SK-N-MC (cell line): ENCODE results near the gene CRYAB.

Experiments
- DNase-seq: peaks from one replicate; pipeline ENCODE4 v3.0.0-alpha.2; 2011; ENCODE audit warnings: low read depth, low spot score
- H3K27ac ChIP-seq: fragments of 200-600 bp; sonication (generic); 2 replicates; pipeline ENCODE4 v1.5.1; 2016; ENCODE audit warnings: mixed run types
- H3K36me3 ChIP-seq: fragments of 200-600 bp; sonication (generic); 2 replicates; pipeline ENCODE4 v1.6.1; 2017; ENCODE audit warnings: antibody characterized with exemption, low read length, mixed read lengths; ENCODE audit not compliant: insufficient read depth
- H3K4me3 ChIP-seq: fragments of 200-600 bp; sonication (generic); 2 replicates; pipeline ENCODE4 v1.5.1; 2016
- H3K9ac ChIP-seq: fragments of 200-600 bp; sonication (generic); 2 replicates; pipeline ENCODE4 v1.8.0; 2017; ENCODE audit warnings: mixed run types, mixed read lengths; ENCODE audit not compliant: insufficient read length
- H3K9me3 ChIP-seq: fragments of 200-600 bp; sonication (generic); 2 replicates; pipeline ENCODE4 v1.6.1; 2017; ENCODE audit warnings: low read depth, mild to moderate bottlenecking, antibody characterized with exemption, low read length, moderate library complexity, mixed read lengths
- EZH2 ChIP-seq: fragments of 200-600 bp; sonication (generic); IDR thresholded peaks from one replicate; pipeline ENCODE4 v1.6.1; 2017; ENCODE audit warnings: antibody characterized with exemption
- FOXP2 ChIP-seq: optimal IDR thresholded peaks from 2 replicates; pipeline ENCODE3; 2011; ENCODE audit warnings: mild to moderate bottlenecking, moderate library complexity; ENCODE audit not compliant: insufficient read depth; ENCODE audit errors: extremely low read length, control extremely low read depth
- POLR2AphosphoS5 ChIP-seq: IDR thresholded peaks from 2 replicates; pipeline ENCODE4 v1.6.1; 2012; ENCODE audit warnings: mild to moderate bottlenecking, low read depth, low read length, borderline replicate concordance

CRYAB gene

GRCh38 chr11:111871693-111872161, 39.8 kb downstream of the CRYAB start:
- DNase-seq, result no peak
- no peak overlapping the region for H3K27ac ChIP-seq
- peak overlapping the region; percentile 82 for H3K9ac ChIP-seq
- H3K4me3 ChIP-seq, result peak overlapping the region; percentile 95
- peaks cover 30% of the 10 kb centered on the region for H3K36me3 ChIP-seq
- H3K9me3 ChIP-seq, result no peaks in the 10 kb centered on the region
- TF ChIP-seq POLR2AphosphoS5 (no peak), EZH2 (no peak), FOXP2 (no peak)

DNA sequence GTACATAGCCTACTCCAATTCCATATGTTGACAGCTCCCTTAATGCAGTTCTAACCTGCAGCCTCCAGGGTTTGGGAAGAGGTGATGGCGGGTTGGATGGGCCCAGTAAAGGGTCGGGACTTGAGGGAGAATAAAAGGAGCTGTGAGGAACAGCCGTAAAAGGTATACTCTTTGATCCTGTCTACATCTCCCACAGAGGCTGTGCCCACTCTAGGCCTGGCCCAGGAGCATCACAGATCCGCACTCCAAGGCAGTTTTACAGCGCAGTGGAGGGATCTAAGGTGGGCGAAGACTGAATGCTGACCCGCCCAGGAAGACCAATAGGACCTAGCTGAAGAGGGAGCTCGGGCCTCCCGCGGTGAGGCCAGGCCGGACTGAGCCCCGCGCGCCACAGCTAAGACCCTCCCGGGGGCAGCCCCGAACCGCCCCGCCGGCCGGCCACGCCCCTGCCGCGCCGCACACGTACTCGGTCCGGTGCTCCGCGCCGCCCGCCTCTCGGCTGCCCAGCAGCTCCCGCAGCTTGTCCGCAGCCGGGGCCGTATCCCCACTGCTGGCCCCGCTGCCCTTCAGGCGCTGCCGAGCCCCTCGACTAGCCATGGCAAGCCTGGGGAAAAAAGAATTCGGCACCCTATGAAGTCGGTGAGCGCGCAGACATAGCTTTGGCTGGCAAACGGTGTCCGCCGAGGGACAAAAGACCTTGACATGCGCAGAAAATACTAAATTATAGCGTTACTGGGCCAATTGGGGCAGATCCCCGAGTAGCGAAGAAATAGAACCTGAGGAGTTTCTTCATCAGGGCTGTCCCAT, 40.5 kb downstream of the CRYAB start, which contains the start of gene ALG9:
Gene ALG9, minus strand, starts transcription at position 696 of the 807 bp plus-strand sequence. Its CDS starts 99 bp downstream, at position 597.
- Histone ChIP-seq H3K4me3 (peak within 1 kb of the TSS; percentile 95), H3K27ac (no peak within 1 kb of the TSS), H3K9ac (peak within 1 kb of the TSS; percentile 82), H3K9me3 (no peaks in the 10 kb centered on the region), H3K36me3 (peaks cover 24% of the 10 kb centered on the region)
- TF ChIP-seq POLR2AphosphoS5 (peak; percentile 59), EZH2 (no peak), FOXP2 (no peak)
- peak; percentile 47 for DNase-seq

- Histone ChIP-seq H3K9ac (peak overlapping the region; percentile 82), H3K9me3 (no peaks in the 10 kb centered on the region), H3K4me3 (peak overlapping the region; percentile 95), H3K27ac (no peak overlapping the region), H3K36me3 (peaks cover 20% of the 10 kb centered on the region)
- TF ChIP-seq POLR2AphosphoS5, result no peak
- TF ChIP-seq FOXP2, result no peak
- TF ChIP-seq EZH2, result no peak
- DNase-seq, result no peak
Observed at GRCh38 chr11:111870522-111870885, 41.1 kb downstream of the CRYAB start.

DNA sequence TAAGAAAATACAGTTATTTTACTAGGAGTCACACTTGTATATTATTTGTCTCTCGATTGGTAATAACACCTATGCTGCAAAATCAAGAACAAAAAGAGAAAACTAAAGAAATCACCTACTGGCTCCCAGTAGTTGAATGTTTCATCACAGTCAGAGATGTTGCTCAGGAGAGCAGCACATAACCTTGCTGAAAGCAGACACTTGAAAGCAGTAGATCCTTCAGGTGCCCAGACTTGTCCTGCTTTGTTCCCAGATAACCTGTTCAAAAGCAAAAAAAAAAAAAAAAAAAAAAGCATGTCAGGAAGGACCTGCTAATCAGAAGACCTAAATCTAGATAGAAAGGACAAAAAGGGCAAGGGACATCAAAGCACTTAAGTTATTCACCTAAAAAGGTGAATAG, 41.5 kb downstream of the CRYAB start:
- no peaks in the 10 kb centered on the region for H3K9me3 ChIP-seq
- H3K27ac ChIP-seq, result no peak overlapping the region
- peaks cover 20% of the 10 kb centered on the region for H3K36me3 ChIP-seq
- H3K9ac ChIP-seq, result no peak overlapping the region
- TF ChIP-seq EZH2 (no peak), FOXP2 (no peak), POLR2AphosphoS5 (no peak)
- H3K4me3 ChIP-seq, result peak overlapping the region; percentile 95; the same call in 1 of the 2 replicates
- DNase-seq, result no peak

DNA sequence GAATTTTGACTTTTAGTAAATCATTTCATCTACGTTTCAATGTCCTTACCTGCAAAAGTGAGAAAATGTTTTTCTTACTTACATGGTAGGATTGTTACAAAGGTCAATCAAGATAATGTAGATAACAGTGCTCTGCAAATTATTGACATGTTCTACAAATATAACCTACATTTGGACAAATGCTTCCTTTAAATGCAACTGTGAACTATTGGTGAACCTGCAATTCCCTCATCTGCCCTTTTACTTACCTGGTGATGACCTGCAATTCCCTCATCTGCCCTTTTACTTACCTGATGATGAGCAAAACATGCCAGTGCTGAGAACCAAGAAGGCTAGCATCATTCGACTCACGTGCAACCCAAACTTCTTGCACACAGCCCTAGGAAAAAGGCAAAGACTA, 51.3 kb downstream of the CRYAB start:
- TF ChIP-seq FOXP2, result no peak
- no peak for TF ChIP-seq POLR2AphosphoS5
- no peak for TF ChIP-seq EZH2

More for the DNA sequence above, 51.3 kb downstream of the CRYAB start:
- H3K27ac ChIP-seq, result no peak overlapping the region
- H3K36me3 ChIP-seq, result peaks cover 31% of the 10 kb centered on the region
- H3K9me3 ChIP-seq, result no peaks in the 10 kb centered on the region
- no peak overlapping the region for H3K9ac ChIP-seq
- no peak overlapping the region for H3K4me3 ChIP-seq
- no peak for DNase-seq
